Neural progenitor cell (in vitro differentiated cells): ENCODE results near the gene WDR86.

Experiments
- EZH2 ChIP-seq: fragments of 200-600 bp; sonication (generic); IDR thresholded peaks from 2 replicates; pipeline ENCODE4 v1.6.1; 2017; ENCODE audit warnings: antibody characterized with exemption, mild to moderate bottlenecking, moderate library complexity
- EZH2phosphoT487 ChIP-seq: fragments of 200-600 bp; sonication (generic); IDR thresholded peaks from 2 replicates; pipeline ENCODE4 v1.6.1; 2017; ENCODE audit warnings: antibody characterized with exemption
- TF ChIP-seq, protein P1 (sequence below): fragments of 200-600 bp; sonication (generic); IDR thresholded peaks from 2 replicates; pipeline ENCODE4 v1.5.1; 2017; ENCODE audit warnings: antibody characterized with exemption, mild to moderate bottlenecking

DNA sequence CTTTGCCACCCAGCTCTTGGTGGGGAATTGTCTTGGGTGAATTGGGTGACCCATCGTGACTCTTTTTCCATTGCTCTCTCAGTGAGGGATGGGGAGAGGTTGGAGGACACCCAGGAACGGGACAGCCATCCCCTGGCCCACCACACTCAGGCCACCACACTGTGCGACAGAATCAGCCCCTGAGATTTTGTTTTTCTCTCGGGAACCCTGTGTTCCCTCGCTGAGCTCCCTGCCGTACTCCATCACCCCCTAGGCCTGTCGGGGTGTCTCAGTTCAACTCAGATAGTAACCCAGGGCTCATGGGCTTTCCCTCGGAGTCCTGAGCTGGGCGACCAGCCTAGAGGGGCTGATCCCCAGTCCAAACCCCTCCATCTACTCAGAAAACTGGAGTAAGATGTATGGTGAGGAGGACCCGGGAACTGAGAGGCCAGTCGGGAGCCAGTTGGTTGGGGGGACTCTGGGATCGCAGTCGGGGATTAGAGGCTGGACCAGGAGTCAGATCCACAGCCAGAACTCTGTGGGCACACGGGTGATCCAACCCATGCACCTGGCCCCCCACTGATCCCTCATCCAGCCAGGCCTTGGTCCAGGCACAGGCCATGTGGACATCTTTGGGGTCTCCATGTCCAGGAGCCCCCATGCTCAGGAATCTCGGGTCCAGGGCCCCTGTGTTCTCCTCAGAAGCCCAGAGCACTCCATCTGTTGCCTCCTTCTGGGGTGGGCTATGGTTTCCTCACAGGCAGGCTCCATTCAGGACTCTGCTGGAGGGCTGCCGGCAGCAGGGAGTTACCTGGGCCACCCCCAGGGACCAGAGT is 20.8 kb upstream of the WDR86 start:
- TF ChIP-seq, protein P1, sequence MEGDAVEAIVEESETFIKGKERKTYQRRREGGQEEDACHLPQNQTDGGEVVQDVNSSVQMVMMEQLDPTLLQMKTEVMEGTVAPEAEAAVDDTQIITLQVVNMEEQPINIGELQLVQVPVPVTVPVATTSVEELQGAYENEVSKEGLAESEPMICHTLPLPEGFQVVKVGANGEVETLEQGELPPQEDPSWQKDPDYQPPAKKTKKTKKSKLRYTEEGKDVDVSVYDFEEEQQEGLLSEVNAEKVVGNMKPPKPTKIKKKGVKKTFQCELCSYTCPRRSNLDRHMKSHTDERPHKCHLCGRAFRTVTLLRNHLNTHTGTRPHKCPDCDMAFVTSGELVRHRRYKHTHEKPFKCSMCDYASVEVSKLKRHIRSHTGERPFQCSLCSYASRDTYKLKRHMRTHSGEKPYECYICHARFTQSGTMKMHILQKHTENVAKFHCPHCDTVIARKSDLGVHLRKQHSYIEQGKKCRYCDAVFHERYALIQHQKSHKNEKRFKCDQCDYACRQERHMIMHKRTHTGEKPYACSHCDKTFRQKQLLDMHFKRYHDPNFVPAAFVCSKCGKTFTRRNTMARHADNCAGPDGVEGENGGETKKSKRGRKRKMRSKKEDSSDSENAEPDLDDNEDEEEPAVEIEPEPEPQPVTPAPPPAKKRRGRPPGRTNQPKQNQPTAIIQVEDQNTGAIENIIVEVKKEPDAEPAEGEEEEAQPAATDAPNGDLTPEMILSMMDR, result no peak
- TF ChIP-seq EZH2phosphoT487, result no peak
- no peak for TF ChIP-seq EZH2
